Liver (tissue), 3 donors: ENCODE measurements around the gene ZNF746.

ENCODE experiments used
- EGR1 ChIP-seq, 2 donors: IDR thresholded peaks; 2 replicates each; pipeline ENCODE4 v1.6.1; 2016 to 2018; ENCODE audit warnings: antibody characterized with exemption in 2 of 2, low read depth in 2 of 2
- FOXA1 ChIP-seq: IDR thresholded peaks from 2 replicates; pipeline ENCODE4 v1.6.1; 2016; ENCODE audit warnings: antibody characterized with exemption
- GABPA ChIP-seq, 2 donors: IDR thresholded peaks in 1 of 2; conservative IDR thresholded peaks in 1 of 2; 2 replicates each; pipeline ENCODE4 v1.6.1; 2016; ENCODE audit warnings: antibody characterized with exemption in 2 of 2, mild to moderate bottlenecking in 1 of 2, moderate library complexity in 1 of 2
- HNF4G ChIP-seq: IDR thresholded peaks from 2 replicates; pipeline ENCODE4 v1.6.1; 2016; ENCODE audit warnings: antibody characterized with exemption
- RAD21 ChIP-seq, 2 donors: IDR thresholded peaks; 2 replicates each; pipeline ENCODE4 v1.6.1; 2016; ENCODE audit warnings: antibody characterized with exemption in 2 of 2, mild to moderate bottlenecking in 2 of 2
- SP1 ChIP-seq: IDR thresholded peaks from 2 replicates; pipeline ENCODE4 v1.6.1; 2018; ENCODE audit warnings: antibody characterized with exemption, mild to moderate bottlenecking
- TAF1 ChIP-seq: conservative IDR thresholded peaks from 2 replicates; pipeline ENCODE4 v1.6.1; 2016; ENCODE audit warnings: antibody characterized with exemption, mild to moderate bottlenecking
- TF ChIP-seq, protein P1 (sequence below): IDR thresholded peaks from 2 replicates; pipeline ENCODE4 v1.6.1; 2016; ENCODE audit warnings: antibody characterized with exemption, mild to moderate bottlenecking
- TF ChIP-seq, protein P2 (sequence below): fragments of 150-350 bp; IDR thresholded peaks from 2 replicates; pipeline ENCODE4 v1.5.1; 2017; ENCODE audit warnings: improper control_type of control experiment, low read depth, low read length; ENCODE audit not compliant: missing input control
- TF ChIP-seq, protein P3 (sequence below): IDR thresholded peaks from 2 replicates; pipeline ENCODE4 v1.6.1; 2016; ENCODE audit warnings: antibody characterized with exemption
- TF ChIP-seq, protein P4 (sequence below): IDR thresholded peaks from 2 replicates; pipeline ENCODE4 v1.6.1; 2016; ENCODE audit warnings: antibody characterized with exemption
- donor health status: healthy.
- donor health status: healthy.

DNA sequence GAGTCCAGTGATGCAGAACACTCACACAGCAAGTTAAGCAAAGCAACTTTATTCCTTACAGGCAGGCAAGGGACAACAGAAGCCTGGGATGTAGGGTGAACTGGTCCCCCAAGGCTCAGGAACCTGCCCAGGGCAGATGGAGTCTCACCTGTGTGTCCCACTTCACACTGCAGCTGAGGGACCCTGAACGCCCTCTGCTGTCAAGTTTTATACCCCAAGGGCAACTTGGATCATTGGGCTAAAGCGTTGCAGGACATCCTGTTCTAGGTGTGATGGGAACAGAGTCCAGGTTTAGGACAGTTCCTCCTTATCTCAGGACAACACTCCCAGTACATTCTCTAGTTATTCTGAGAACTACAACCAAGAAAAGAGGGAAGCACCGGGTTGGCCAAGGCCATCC is 49.5 kb upstream of the ZNF746 start:
- TF ChIP-seq, protein P1, sequence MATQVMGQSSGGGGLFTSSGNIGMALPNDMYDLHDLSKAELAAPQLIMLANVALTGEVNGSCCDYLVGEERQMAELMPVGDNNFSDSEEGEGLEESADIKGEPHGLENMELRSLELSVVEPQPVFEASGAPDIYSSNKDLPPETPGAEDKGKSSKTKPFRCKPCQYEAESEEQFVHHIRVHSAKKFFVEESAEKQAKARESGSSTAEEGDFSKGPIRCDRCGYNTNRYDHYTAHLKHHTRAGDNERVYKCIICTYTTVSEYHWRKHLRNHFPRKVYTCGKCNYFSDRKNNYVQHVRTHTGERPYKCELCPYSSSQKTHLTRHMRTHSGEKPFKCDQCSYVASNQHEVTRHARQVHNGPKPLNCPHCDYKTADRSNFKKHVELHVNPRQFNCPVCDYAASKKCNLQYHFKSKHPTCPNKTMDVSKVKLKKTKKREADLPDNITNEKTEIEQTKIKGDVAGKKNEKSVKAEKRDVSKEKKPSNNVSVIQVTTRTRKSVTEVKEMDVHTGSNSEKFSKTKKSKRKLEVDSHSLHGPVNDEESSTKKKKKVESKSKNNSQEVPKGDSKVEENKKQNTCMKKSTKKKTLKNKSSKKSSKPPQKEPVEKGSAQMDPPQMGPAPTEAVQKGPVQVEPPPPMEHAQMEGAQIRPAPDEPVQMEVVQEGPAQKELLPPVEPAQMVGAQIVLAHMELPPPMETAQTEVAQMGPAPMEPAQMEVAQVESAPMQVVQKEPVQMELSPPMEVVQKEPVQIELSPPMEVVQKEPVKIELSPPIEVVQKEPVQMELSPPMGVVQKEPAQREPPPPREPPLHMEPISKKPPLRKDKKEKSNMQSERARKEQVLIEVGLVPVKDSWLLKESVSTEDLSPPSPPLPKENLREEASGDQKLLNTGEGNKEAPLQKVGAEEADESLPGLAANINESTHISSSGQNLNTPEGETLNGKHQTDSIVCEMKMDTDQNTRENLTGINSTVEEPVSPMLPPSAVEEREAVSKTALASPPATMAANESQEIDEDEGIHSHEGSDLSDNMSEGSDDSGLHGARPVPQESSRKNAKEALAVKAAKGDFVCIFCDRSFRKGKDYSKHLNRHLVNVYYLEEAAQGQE: no peak
- TF ChIP-seq RAD21 (IDR thresholded peaks at IDR 0.05) (no peak), HNF4G (no peak), TAF1 (no peak), FOXA1 (no peak), GABPA (IDR thresholded peaks at IDR 0.05 in 1 of 2, conservative IDR thresholded peaks at IDR 0.05 in 1 of 2) (no peak), EGR1 (IDR thresholded peaks at IDR 0.05; ENCODE audit: low read depth in 2 of 2) (no peak), SP1 (no peak)
- TF ChIP-seq, protein P2, sequence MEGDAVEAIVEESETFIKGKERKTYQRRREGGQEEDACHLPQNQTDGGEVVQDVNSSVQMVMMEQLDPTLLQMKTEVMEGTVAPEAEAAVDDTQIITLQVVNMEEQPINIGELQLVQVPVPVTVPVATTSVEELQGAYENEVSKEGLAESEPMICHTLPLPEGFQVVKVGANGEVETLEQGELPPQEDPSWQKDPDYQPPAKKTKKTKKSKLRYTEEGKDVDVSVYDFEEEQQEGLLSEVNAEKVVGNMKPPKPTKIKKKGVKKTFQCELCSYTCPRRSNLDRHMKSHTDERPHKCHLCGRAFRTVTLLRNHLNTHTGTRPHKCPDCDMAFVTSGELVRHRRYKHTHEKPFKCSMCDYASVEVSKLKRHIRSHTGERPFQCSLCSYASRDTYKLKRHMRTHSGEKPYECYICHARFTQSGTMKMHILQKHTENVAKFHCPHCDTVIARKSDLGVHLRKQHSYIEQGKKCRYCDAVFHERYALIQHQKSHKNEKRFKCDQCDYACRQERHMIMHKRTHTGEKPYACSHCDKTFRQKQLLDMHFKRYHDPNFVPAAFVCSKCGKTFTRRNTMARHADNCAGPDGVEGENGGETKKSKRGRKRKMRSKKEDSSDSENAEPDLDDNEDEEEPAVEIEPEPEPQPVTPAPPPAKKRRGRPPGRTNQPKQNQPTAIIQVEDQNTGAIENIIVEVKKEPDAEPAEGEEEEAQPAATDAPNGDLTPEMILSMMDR: no peak
- TF ChIP-seq, protein P3, sequence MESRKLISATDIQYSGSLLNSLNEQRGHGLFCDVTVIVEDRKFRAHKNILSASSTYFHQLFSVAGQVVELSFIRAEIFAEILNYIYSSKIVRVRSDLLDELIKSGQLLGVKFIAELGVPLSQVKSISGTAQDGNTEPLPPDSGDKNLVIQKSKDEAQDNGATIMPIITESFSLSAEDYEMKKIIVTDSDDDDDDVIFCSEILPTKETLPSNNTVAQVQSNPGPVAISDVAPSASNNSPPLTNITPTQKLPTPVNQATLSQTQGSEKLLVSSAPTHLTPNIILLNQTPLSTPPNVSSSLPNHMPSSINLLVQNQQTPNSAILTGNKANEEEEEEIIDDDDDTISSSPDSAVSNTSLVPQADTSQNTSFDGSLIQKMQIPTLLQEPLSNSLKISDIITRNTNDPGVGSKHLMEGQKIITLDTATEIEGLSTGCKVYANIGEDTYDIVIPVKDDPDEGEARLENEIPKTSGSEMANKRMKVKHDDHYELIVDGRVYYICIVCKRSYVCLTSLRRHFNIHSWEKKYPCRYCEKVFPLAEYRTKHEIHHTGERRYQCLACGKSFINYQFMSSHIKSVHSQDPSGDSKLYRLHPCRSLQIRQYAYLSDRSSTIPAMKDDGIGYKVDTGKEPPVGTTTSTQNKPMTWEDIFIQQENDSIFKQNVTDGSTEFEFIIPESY: no peak
- TF ChIP-seq, protein P4, sequence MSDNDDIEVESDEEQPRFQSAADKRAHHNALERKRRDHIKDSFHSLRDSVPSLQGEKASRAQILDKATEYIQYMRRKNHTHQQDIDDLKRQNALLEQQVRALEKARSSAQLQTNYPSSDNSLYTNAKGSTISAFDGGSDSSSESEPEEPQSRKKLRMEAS: no peak
